SU-DHL-6 (cell line): ENCODE measurements around the gene MLLT10.

Experiments used
- H2AFZ ChIP-seq: fragments of 200-600 bp; sonication (generic); 2 replicates; pipeline ENCODE4 v1.6.1; 2014; ENCODE audit warnings: low read depth, mild to moderate bottlenecking, moderate library complexity, mixed read lengths, antibody characterized with exemption, low read length; ENCODE audit not compliant: severe bottlenecking
- H3F3A ChIP-seq: fragments of 200-600 bp; shearing (Covaris generic); 2 replicates; pipeline ENCODE4 v1.6.0; 2016; ENCODE audit warnings: antibody characterized with exemption, mild to moderate bottlenecking; ENCODE audit not compliant: insufficient read depth
- H3K27ac ChIP-seq: fragments of 200-600 bp; sonication (generic); 2 replicates; pipeline ENCODE4 v1.5.1; 2016; ENCODE audit warnings: low read depth, mild to moderate bottlenecking, low read length, moderate library complexity, mixed read lengths
- H3K27me3 ChIP-seq: fragments of 200-600 bp; sonication (generic), shearing (Covaris generic); 2 replicates; pipeline ENCODE4 v1.6.0; 2014; ENCODE audit warnings: mild to moderate bottlenecking, low read length
- H3K36me3 ChIP-seq: fragments of 200-600 bp; sonication (generic); 2 replicates; pipeline ENCODE4 v1.6.1; 2014; ENCODE audit warnings: mild to moderate bottlenecking, low read length, mixed read lengths
- H3K4me2 ChIP-seq: fragments of 300-600, 200-600 bp; shearing (Covaris generic), sonication (generic); 2 replicates; pipeline ENCODE4 v1.6.0; 2014; ENCODE audit warnings: low read length, low read depth, mild to moderate bottlenecking; ENCODE audit not compliant: poor library complexity, severe bottlenecking
- H3K4me3 ChIP-seq: fragments of 200-600 bp; sonication (generic); 2 replicates; pipeline ENCODE4 v1.5.1; 2014; ENCODE audit warnings: antibody characterized with exemption, low read length, mild to moderate bottlenecking, mixed read lengths; ENCODE audit not compliant: insufficient read depth, poor library complexity, severe bottlenecking
- H3K79me2 ChIP-seq: fragments of 200-600 bp; sonication (generic); 2 replicates; pipeline ENCODE4 v1.6.1; 2014; ENCODE audit warnings: mild to moderate bottlenecking, low read length, moderate library complexity; ENCODE audit not compliant: insufficient read depth
- H3K9ac ChIP-seq: fragments of 200-600 bp; sonication (generic); 2 replicates; pipeline ENCODE4 v1.7.0; 2014; ENCODE audit warnings: mild to moderate bottlenecking, low read length
- H3K9me2 ChIP-seq: fragments of 200-600 bp; sonication (generic); replicated peaks from 2 replicates; pipeline ENCODE4 v1.6.1; 2014; ENCODE audit warnings: low read length; ENCODE audit not compliant: insufficient read depth
- H3K9me3 ChIP-seq: fragments of 200-600 bp; sonication (generic); 2 replicates; pipeline ENCODE4 v1.6.1; 2014; ENCODE audit warnings: low read length, mixed read lengths; ENCODE audit not compliant: insufficient read depth
- H4K20me1 ChIP-seq: fragments of 200-600 bp; sonication (generic); 2 replicates; pipeline ENCODE4 v1.6.1; 2014; ENCODE audit warnings: low read depth, mild to moderate bottlenecking, antibody characterized with exemption, low read length, moderate library complexity, mixed read lengths
- CTCF ChIP-seq: fragments of 200-600 bp; sonication (generic); IDR thresholded peaks from one replicate; pipeline ENCODE4 v1.5.1; 2017; ENCODE audit warnings: antibody characterized with exemption, mild to moderate bottlenecking, low read length, moderate library complexity; ENCODE audit not compliant: insufficient read depth, poor library complexity, severe bottlenecking
- EZH2phosphoT487 ChIP-seq: fragments of 200-600 bp; sonication (generic), shearing (Covaris generic); conservative IDR thresholded peaks from 2 replicates; pipeline ENCODE4 v1.6.1; 2018; ENCODE audit warnings: mild to moderate bottlenecking, antibody characterized with exemption, low read length, moderate library complexity, mixed read lengths

MLLT10 gene

GRCh38 chr10:21513405-21513788 is 20.6 kb upstream of the MLLT10 start:
- no peak overlapping the region for H3K9ac ChIP-seq
- H3K27me3 ChIP-seq: no peaks in the 10 kb centered on the region
- no peak for TF ChIP-seq CTCF
- no peak for TF ChIP-seq EZH2phosphoT487
- H3K36me3 ChIP-seq: no peaks in the 10 kb centered on the region
- no peak overlapping the region for H3K4me2 ChIP-seq
- H3K9me3 ChIP-seq: no peaks in the 10 kb centered on the region
- no peaks in the 10 kb centered on the region for H3K9me2 ChIP-seq
- H3F3A ChIP-seq: no peaks in the 10 kb centered on the region
- no peak overlapping the region for H3K4me3 ChIP-seq
- H2AFZ ChIP-seq: no peak overlapping the region
- no peak overlapping the region for H3K27ac ChIP-seq
- no peaks in the 10 kb centered on the region for H4K20me1 ChIP-seq
- no peaks in the 10 kb centered on the region for H3K79me2 ChIP-seq

GRCh38 chr10:21514129-21514817 is 19.8 kb upstream of the MLLT10 start:
- Histone ChIP-seq H3F3A (no peaks in the 10 kb centered on the region), H3K4me3 (no peak overlapping the region), H3K27ac (no peak overlapping the region), H3K79me2 (no peaks in the 10 kb centered on the region), H3K36me3 (no peaks in the 10 kb centered on the region), H2AFZ (no peak overlapping the region), H3K4me2 (no peak overlapping the region), H4K20me1 (no peaks in the 10 kb centered on the region), H3K27me3 (no peaks in the 10 kb centered on the region), H3K9me2 (no peaks in the 10 kb centered on the region), H3K9me3 (no peaks in the 10 kb centered on the region), H3K9ac (no peak overlapping the region)
- TF ChIP-seq CTCF (no peak), EZH2phosphoT487 (no peak)

- Histone ChIP-seq H3K27ac (no peak overlapping the region), H3K4me3 (no peak overlapping the region), H3K4me2 (no peak overlapping the region), H3F3A (no peaks in the 10 kb centered on the region), H3K9me3 (no peaks in the 10 kb centered on the region), H2AFZ (no peak overlapping the region), H4K20me1 (no peaks in the 10 kb centered on the region), H3K36me3 (no peaks in the 10 kb centered on the region), H3K79me2 (no peaks in the 10 kb centered on the region), H3K9ac (no peak overlapping the region), H3K9me2 (no peaks in the 10 kb centered on the region), H3K27me3 (no peaks in the 10 kb centered on the region)
- no peak for TF ChIP-seq EZH2phosphoT487
- no peak for TF ChIP-seq CTCF
Measured at GRCh38 chr10:21514818-21515351, 19.1 kb upstream of the MLLT10 start.
